Measurements from ENCODE around the gene FRMD4A.

FRMD4A gene

DNA sequence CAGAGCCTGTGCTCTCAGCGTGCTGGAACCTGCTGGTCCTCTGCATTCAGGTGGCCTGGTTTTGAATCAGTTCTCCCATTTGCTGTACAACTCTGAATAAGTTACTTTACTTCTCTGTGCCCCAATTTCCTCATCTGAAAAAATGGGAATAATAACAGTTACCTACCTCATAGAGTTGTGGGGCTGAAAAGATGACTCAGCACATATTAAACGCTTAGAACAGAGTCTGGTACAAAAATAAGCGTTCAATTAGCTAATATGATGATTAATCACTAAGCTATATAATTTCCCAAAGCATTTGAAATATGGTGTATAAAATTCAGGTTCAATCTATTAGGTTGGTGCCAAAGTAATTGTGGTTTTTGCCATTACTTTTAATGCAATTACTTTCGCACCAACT lies 484.8 kb downstream of the FRMD4A start:
- Histone ChIP-seq H3K27me3 (replicated peaks; ENCODE audit: insufficient read depth, low read length) (no peaks in the 10 kb centered on the region), H3K4me2 (ENCODE audit: low read depth, low read length) (no peak overlapping the region), H3K9ac (ENCODE audit: low read length) (no peak overlapping the region), H3K79me2 (ENCODE audit: low read length) (no peaks in the 10 kb centered on the region), H3K27ac (ENCODE audit: low read length) (no peak overlapping the region), H2AFZ (ENCODE audit: low read length) (no peak overlapping the region), H3F3A (ENCODE audit: insufficient read depth, low read length) (no peaks in the 10 kb centered on the region), H3K4me1 (ENCODE audit: low read length) (no peaks in the 10 kb centered on the region), H3K4me3 (ENCODE audit: low read length) (no peak overlapping the region), H3K36me3 (replicated peaks; ENCODE audit: insufficient read depth, low read length) (no peaks in the 10 kb centered on the region), H4K20me1 (ENCODE audit: insufficient read depth, low read length) (no peaks in the 10 kb centered on the region), H3K9me3 (replicated peaks; ENCODE audit: insufficient read depth, low read length) (no peaks in the 10 kb centered on the region), H3K9me2 (replicated peaks; ENCODE audit: insufficient read depth, low read length) (no peaks in the 10 kb centered on the region)
- no peak for TF ChIP-seq EZH2 (optimal IDR thresholded peaks at IDR 0.05; ENCODE audit: low read depth, low read length)
- TF ChIP-seq, protein P1, sequence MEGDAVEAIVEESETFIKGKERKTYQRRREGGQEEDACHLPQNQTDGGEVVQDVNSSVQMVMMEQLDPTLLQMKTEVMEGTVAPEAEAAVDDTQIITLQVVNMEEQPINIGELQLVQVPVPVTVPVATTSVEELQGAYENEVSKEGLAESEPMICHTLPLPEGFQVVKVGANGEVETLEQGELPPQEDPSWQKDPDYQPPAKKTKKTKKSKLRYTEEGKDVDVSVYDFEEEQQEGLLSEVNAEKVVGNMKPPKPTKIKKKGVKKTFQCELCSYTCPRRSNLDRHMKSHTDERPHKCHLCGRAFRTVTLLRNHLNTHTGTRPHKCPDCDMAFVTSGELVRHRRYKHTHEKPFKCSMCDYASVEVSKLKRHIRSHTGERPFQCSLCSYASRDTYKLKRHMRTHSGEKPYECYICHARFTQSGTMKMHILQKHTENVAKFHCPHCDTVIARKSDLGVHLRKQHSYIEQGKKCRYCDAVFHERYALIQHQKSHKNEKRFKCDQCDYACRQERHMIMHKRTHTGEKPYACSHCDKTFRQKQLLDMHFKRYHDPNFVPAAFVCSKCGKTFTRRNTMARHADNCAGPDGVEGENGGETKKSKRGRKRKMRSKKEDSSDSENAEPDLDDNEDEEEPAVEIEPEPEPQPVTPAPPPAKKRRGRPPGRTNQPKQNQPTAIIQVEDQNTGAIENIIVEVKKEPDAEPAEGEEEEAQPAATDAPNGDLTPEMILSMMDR (IDR thresholded peaks at IDR 0.05; ENCODE audit: low read length), result no peak
- no peak for TF ChIP-seq EZH2phosphoT487 (IDR thresholded peaks at IDR 0.05; ENCODE audit: low read length)
- DNase-seq, result no peak

- H3F3A ChIP-seq (ENCODE audit: insufficient read depth, low read length), result no peaks in the 10 kb centered on the region
- H3K27me3 ChIP-seq (replicated peaks; ENCODE audit: insufficient read depth, low read length), result no peaks in the 10 kb centered on the region
- H3K9ac ChIP-seq (ENCODE audit: low read length), result no peak overlapping the region
- no peak overlapping the region for H3K4me2 ChIP-seq (ENCODE audit: low read depth, low read length)
- no peak overlapping the region for H3K27ac ChIP-seq (ENCODE audit: low read length)
- H3K79me2 ChIP-seq (ENCODE audit: low read length), result no peaks in the 10 kb centered on the region
- H3K4me1 ChIP-seq (ENCODE audit: low read length), result no peaks in the 10 kb centered on the region
- H3K4me3 ChIP-seq (ENCODE audit: low read length), result no peak overlapping the region
- TF ChIP-seq EZH2phosphoT487 (IDR thresholded peaks at IDR 0.05; ENCODE audit: low read length), result no peak
- TF ChIP-seq, protein P1 (IDR thresholded peaks at IDR 0.05; ENCODE audit: low read length), result no peak
- H4K20me1 ChIP-seq (ENCODE audit: insufficient read depth, low read length), result no peaks in the 10 kb centered on the region
- H2AFZ ChIP-seq (ENCODE audit: low read length), result no peak overlapping the region
- no peaks in the 10 kb centered on the region for H3K9me2 ChIP-seq (replicated peaks; ENCODE audit: insufficient read depth, low read length)
- H3K9me3 ChIP-seq (replicated peaks; ENCODE audit: insufficient read depth, low read length), result no peaks in the 10 kb centered on the region
- no peak for DNase-seq
- no peaks in the 10 kb centered on the region for H3K36me3 ChIP-seq (replicated peaks; ENCODE audit: insufficient read depth, low read length)
These were observed 486.1 kb downstream of the FRMD4A start for GRCh38 chr10:13844651-13845050.

DNA sequence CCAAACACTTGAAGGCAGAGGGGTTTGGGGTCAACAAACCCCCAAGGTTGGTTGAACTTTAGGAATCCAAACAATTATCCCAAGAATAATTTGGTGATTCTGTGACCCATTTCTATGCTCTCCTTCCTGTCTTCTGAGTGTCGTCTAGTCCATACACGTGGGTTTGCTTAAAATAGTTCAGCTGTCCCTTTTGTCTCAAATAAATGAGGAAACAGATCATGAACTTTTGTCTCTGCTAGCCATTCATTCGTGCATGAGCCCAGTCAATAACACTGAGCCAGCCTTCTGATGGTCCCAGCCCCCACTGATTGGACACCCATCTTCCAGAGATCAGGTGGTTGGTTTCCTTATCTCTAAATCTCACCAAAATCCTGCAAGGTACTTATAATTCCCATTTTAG lies 488.6 kb downstream of the FRMD4A start:
- Histone ChIP-seq H3K9ac (ENCODE audit: low read length) (no peak overlapping the region), H3K9me3 (replicated peaks; ENCODE audit: insufficient read depth, low read length) (no peaks in the 10 kb centered on the region), H3K27me3 (replicated peaks; ENCODE audit: insufficient read depth, low read length) (no peaks in the 10 kb centered on the region), H2AFZ (ENCODE audit: low read length) (no peak overlapping the region), H3F3A (ENCODE audit: insufficient read depth, low read length) (no peaks in the 10 kb centered on the region), H3K4me2 (ENCODE audit: low read depth, low read length) (no peak overlapping the region), H3K36me3 (replicated peaks; ENCODE audit: insufficient read depth, low read length) (no peaks in the 10 kb centered on the region), H3K79me2 (ENCODE audit: low read length) (no peaks in the 10 kb centered on the region), H3K4me1 (ENCODE audit: low read length) (no peaks in the 10 kb centered on the region), H3K9me2 (replicated peaks; ENCODE audit: insufficient read depth, low read length) (no peaks in the 10 kb centered on the region), H3K4me3 (ENCODE audit: low read length) (no peak overlapping the region), H4K20me1 (ENCODE audit: insufficient read depth, low read length) (no peaks in the 10 kb centered on the region), H3K27ac (ENCODE audit: low read length) (no peak overlapping the region)
- DNase-seq, result no peak
- TF ChIP-seq EZH2phosphoT487 (IDR thresholded peaks at IDR 0.05; ENCODE audit: low read length), result no peak

DNA sequence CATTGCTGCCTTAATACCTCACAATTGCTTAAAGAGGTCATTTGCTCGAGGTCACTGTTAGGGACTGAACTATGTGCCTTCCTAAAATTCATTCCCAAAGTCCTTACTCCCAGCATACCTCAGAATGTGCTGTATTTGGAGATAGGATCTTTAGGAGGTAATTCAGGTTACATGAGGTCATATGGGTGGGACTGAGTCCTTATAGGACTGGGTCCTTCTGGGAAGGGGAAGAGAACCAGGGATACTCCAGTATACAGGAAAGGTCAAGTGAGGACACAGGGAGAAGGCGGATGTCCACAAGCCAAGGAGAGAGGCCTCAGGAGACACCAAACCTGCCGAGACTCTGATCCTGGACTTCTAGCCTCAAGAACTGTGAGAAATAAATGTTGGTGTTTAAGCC lies 490.7 kb downstream of the FRMD4A start:
- Histone ChIP-seq H3K27ac (ENCODE audit: low read length) (no peak overlapping the region), H3K36me3 (replicated peaks; ENCODE audit: insufficient read depth, low read length) (no peaks in the 10 kb centered on the region), H3K27me3 (replicated peaks; ENCODE audit: insufficient read depth, low read length) (no peaks in the 10 kb centered on the region), H3K9me3 (replicated peaks; ENCODE audit: insufficient read depth, low read length) (no peaks in the 10 kb centered on the region), H3F3A (ENCODE audit: insufficient read depth, low read length) (no peaks in the 10 kb centered on the region), H3K79me2 (ENCODE audit: low read length) (no peaks in the 10 kb centered on the region), H4K20me1 (ENCODE audit: insufficient read depth, low read length) (no peaks in the 10 kb centered on the region), H3K4me3 (ENCODE audit: low read length) (no peak overlapping the region), H2AFZ (ENCODE audit: low read length) (no peak overlapping the region), H3K4me1 (ENCODE audit: low read length) (no peaks in the 10 kb centered on the region), H3K4me2 (ENCODE audit: low read depth, low read length) (no peak overlapping the region), H3K9ac (ENCODE audit: low read length) (no peak overlapping the region), H3K9me2 (replicated peaks; ENCODE audit: insufficient read depth, low read length) (no peaks in the 10 kb centered on the region)
- no peak for DNase-seq
- no peak for TF ChIP-seq EZH2 (optimal IDR thresholded peaks at IDR 0.05; ENCODE audit: low read depth, low read length)
- TF ChIP-seq, protein P1 (IDR thresholded peaks at IDR 0.05; ENCODE audit: low read length), result no peak

All from MM.1S (cell line).